Measurements from ENCODE around the gene WDR38. TPM values are rescaled to one million over a fixed set of nuclear protein-coding genes. Genes with fewer than 3 reads are reported as not detected.

The WDR38 gene
- total RNA-seq, 4 donors from 2014 or later = not detected

DNA sequence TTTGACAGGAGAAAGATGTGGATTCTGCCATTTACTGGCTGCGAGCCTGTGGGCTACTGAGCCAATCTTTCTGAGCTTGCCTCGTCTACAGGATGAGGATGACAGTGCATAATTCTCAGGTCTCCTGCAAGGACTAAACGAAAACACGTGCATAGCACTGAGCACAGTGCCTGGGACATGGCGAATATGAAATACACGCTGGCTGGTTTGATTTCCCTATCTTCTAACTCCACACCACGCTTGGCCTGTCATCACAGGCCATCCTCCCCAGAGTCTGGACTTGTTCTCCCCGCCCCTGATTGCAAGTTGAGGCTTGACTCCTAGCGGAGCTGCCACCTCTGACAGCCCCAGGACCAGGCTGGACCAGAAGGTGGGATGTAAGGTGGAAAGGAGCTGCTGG, 46.6 kb downstream of the WDR38 start:
- Histone ChIP-seq H3K27me3 (no peaks in the 10 kb centered on the region), H3K27ac (no peak overlapping the region), H3K4me1 (no peaks in the 10 kb centered on the region), H3K36me3 (peaks cover 0 to 34% (median 17%) of the 10 kb centered on the region in 4 donors), H3K4me3 (no peak overlapping the region), H3K9me3 (no peaks in the 10 kb centered on the region)
- intact Hi-C loops (cut with DNase I; ENCODE audit: low total_unique reads) (no loop called here), in situ Hi-C loops (cut with MboI; ENCODE audit: low pct_ligation_motif_present in 1 of 4, low pct_unique_long_range_greater_than_20kb in 1 of 4, low sequenced_read_pairs in 3 of 4) (loop anchor here in 1 of 4 donors (25.0 kb wide), 1 partner anchor 462 kb away; no protein-coding TSS in a partner anchor)
- TF ChIP-seq POLR2A (IDR thresholded peaks at IDR 0.05) (no peak), EP300 (IDR thresholded peaks at IDR 0.05; ENCODE audit: low read depth) (no peak), POLR2AphosphoS5 (IDR thresholded peaks at IDR 0.05) (no peak)
- TF ChIP-seq, protein P1, sequence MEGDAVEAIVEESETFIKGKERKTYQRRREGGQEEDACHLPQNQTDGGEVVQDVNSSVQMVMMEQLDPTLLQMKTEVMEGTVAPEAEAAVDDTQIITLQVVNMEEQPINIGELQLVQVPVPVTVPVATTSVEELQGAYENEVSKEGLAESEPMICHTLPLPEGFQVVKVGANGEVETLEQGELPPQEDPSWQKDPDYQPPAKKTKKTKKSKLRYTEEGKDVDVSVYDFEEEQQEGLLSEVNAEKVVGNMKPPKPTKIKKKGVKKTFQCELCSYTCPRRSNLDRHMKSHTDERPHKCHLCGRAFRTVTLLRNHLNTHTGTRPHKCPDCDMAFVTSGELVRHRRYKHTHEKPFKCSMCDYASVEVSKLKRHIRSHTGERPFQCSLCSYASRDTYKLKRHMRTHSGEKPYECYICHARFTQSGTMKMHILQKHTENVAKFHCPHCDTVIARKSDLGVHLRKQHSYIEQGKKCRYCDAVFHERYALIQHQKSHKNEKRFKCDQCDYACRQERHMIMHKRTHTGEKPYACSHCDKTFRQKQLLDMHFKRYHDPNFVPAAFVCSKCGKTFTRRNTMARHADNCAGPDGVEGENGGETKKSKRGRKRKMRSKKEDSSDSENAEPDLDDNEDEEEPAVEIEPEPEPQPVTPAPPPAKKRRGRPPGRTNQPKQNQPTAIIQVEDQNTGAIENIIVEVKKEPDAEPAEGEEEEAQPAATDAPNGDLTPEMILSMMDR (IDR thresholded peaks at IDR 0.05) = no peak
- no peak for DNase-seq
- 93% methylated on average over 9 of the region's 9 CpGs; no CpG with 5 or more reads in 1 of the 2 donors for WGBS, 2 donors (ENCODE audit: low coverage in 1 of 2)

DNA sequence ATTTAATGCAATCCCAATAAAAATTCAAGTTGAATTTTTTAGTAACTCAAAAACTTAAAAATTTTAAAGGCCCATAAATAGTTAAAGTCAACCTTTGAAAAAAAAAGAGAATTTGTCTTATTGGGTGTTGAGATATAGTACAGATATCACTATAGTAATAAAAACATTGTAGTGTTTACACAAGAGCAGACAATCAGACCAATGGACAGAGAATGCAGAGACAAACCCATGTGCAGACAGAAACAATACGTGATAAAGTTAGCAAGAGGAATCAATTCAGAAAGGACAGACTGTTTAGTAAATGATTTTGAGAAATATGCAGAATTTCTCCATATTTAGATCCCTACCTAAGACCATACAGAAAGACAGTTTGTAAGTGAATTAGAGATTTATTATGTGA, 53.7 kb downstream of the WDR38 start:
- TF ChIP-seq EP300 (IDR thresholded peaks at IDR 0.05; ENCODE audit: low read depth) (no peak), POLR2A (IDR thresholded peaks at IDR 0.05) (no peak), POLR2AphosphoS5 (IDR thresholded peaks at IDR 0.05) (no peak)
- TF ChIP-seq, protein P1 (IDR thresholded peaks at IDR 0.05) = no peak
- in situ Hi-C loops (cut with MboI; ENCODE audit: low pct_ligation_motif_present in 1 of 4, low pct_unique_long_range_greater_than_20kb in 1 of 4, low sequenced_read_pairs in 3 of 4) = loop anchor here in 1 of 4 donors (25.0 kb wide), 1 partner anchor 455 kb away; no protein-coding TSS in a partner anchor
- Histone ChIP-seq H3K27ac (no peak overlapping the region), H3K36me3 (peaks cover 0 to 51% (median 5%) of the 10 kb centered on the region in 4 donors), H3K9me3 (no peaks in the 10 kb centered on the region), H3K27me3 (no peaks in the 10 kb centered on the region), H3K4me1 (peaks cover 0 to 11% (median 0%) of the 10 kb centered on the region in 4 donors), H3K4me3 (no peak overlapping the region)
- intact Hi-C loops (cut with DNase I; ENCODE audit: low total_unique reads) = no loop called here
- WGBS, 2 donors (ENCODE audit: low coverage in 1 of 2) = 33 to 50% methylated on average over 1 of the region's 1 CpG
- DNase-seq = no peak

Small RNA genes lying within 50 kb of the gene (small RNA-seq; reads per million reads assigned to genes)
- gene RNU4-82P = 0 reads per million in 4 donors

Other genes starting within 250 kb of the WDR38 start
- 10 to 100 TPM in 3 of 4 donors, 1 to 10 TPM in 1; 9.7 to 14.6 (median 12.5) TPM for gene NR6A1, start 82.1 kb upstream of the WDR38 start, total RNA-seq
- 10 to 100 TPM in 3 of 4 donors, 1 to 10 TPM in 1; 9.4 to 59.1 (median 16.0) TPM for gene OLFML2A, start 76.3 kb upstream of the WDR38 start, total RNA-seq
- 1,000 to 10,000 TPM in 3 of 4 donors, 100 to 1,000 TPM in 1; 498 to 3,953 (median 1,382) TPM for gene RPL35, start 8.5 kb downstream of the WDR38 start, total RNA-seq
- gene ARPC5L, start 8.7 kb downstream of the WDR38 start, total RNA-seq = 10 to 100 TPM in 3 of 4 donors, 1 to 10 TPM in 1; 9.8 to 37.0 (median 22.8) TPM
- gene GOLGA1, start 87.6 kb downstream of the WDR38 start, total RNA-seq = 100 to 1,000 TPM in 1 of 4 donors, 10 to 100 TPM in 3; 24.3 to 144 (median 30.1) TPM